Measurements from ENCODE around the gene SPTBN4. TPM values are rescaled to one million over a fixed set of nuclear protein-coding genes. Genes with fewer than 3 reads are reported as not detected.
"Not testable (repeated sequence)": the region's sequence is repeated elsewhere in the genome, so short reads cannot be mapped to it uniquely, and the experiment has no call there.

Gene SPTBN4
- total RNA-seq, 1 donor from 2014 or later = 27.5 TPM

- no peak for DNase-seq
These were observed 1.7 kb upstream of the SPTBN4 start for GRCh38 chr19:40465025-40465556.

GRCh38 chr19:40465557-40466218 lies 1.1 kb upstream of the SPTBN4 start, which contains the start of gene BLVRB:
TSS of gene BLVRB (minus strand) at chr19:40465745. CDS start at chr19:40465688, 57 bp downstream.
- peak; percentile 99 for DNase-seq

- DNase-seq = no peak
These were observed 399 bp upstream of the SPTBN4 start for GRCh38 chr19:40466219-40466984.

- DNase-seq = no peak
These were observed 2.2 kb downstream of the SPTBN4 start for GRCh38 chr19:40469011-40469410.

- DNase-seq = no peak
These were observed 4.3 kb downstream of the SPTBN4 start for GRCh38 chr19:40471111-40471510.

- DNase-seq = no peak
These were observed 5.7 kb downstream of the SPTBN4 start for GRCh38 chr19:40472516-40472915.

GRCh38 chr19:40474737-40475136 lies 7.9 kb downstream of the SPTBN4 start:
- DNase-seq = no peak

GRCh38 chr19:40475878-40476644 lies 9.3 kb downstream of the SPTBN4 start:
- not testable (repeated sequence) for DNase-seq

GRCh38 chr19:40486017-40486416 lies 19.2 kb downstream of the SPTBN4 start:
- DNase-seq = no peak

- no peak for DNase-seq
These were observed 23.1 kb downstream of the SPTBN4 start for GRCh38 chr19:40489882-40490230.

GRCh38 chr19:40492274-40492673 lies 25.5 kb downstream of the SPTBN4 start:
- no peak for DNase-seq

- no peak for DNase-seq
These were observed 27.0 kb downstream of the SPTBN4 start for GRCh38 chr19:40493778-40494177.

- no peak for DNase-seq
These were observed 27.5 kb downstream of the SPTBN4 start for GRCh38 chr19:40494191-40494838.

GRCh38 chr19:40497214-40497613 lies 30.4 kb downstream of the SPTBN4 start:
- no peak for DNase-seq

GRCh38 chr19:40499320-40499719 lies 32.5 kb downstream of the SPTBN4 start:
- DNase-seq = no peak

- DNase-seq = not testable (repeated sequence)
These were observed 34.1 kb downstream of the SPTBN4 start for GRCh38 chr19:40500678-40501530.

- no peak for DNase-seq
These were observed 34.8 kb downstream of the SPTBN4 start for GRCh38 chr19:40501599-40501998.

- no peak for DNase-seq
These were observed 35.3 kb downstream of the SPTBN4 start for GRCh38 chr19:40502081-40502480.

- no peak for DNase-seq
These were observed 36.0 kb downstream of the SPTBN4 start for GRCh38 chr19:40502647-40503319.

GRCh38 chr19:40503320-40503695 lies 36.5 kb downstream of the SPTBN4 start:
- no peak for DNase-seq

- DNase-seq = no peak
These were observed 39.3 kb downstream of the SPTBN4 start for GRCh38 chr19:40506099-40506498.

Measured in occipital lobe (tissue), 2 donors.